Heart right ventricle (tissue), 16 donors: Measurements from ENCODE around the gene TBATA. TPM values are rescaled to one million over a fixed set of nuclear protein-coding genes. Genes with fewer than 3 reads are reported as not detected.

Source experiments
- ATAC-seq, 8 donors: fragments of 200-7000 bp; cut with Tn5 transposase; one replicate each; pipeline ENCODE4 v1.9.1; 2020; ENCODE audit warnings: mild to moderate bottlenecking in 8 of 8, moderate library complexity in 8 of 8, moderate number of reproducible peaks in 1 of 8
- DNase-seq, 2 donors: peaks; one replicate each; pipeline ENCODE4 v3.0.0-alpha.2; 2020
- H3K27ac ChIP-seq, 10 donors: fragments of 200-600 bp; sonication (generic) in 2 of 10; one replicate each; pipeline versions ENCODE4 v1.5.0 to v1.8.0; 2020 to 2022; ENCODE audit warnings: mild to moderate bottlenecking in 3 of 10
- H3K27me3 ChIP-seq, 7 donors: fragments of 200-600 bp; one replicate each; pipeline ENCODE4 v1.8.0; 2021 to 2022; ENCODE audit warnings: mild to moderate bottlenecking in 2 of 7
- H3K36me3 ChIP-seq, 9 donors: fragments of 200-600 bp; sonication (generic) in 1 of 9; one replicate each; pipeline versions ENCODE4 v1.5.0 to v1.8.0; 2020 to 2022; ENCODE audit warnings: mild to moderate bottlenecking in 2 of 9
- H3K4me1 ChIP-seq, 9 donors: fragments of 200-600 bp; sonication (generic) in 1 of 9; one replicate each; pipeline versions ENCODE4 v1.5.0 to v1.8.0; 2020 to 2022; ENCODE audit warnings: mild to moderate bottlenecking in 4 of 9
- H3K4me3 ChIP-seq, 10 donors: fragments of 200-600 bp; sonication (generic) in 2 of 10; one replicate each; pipeline versions ENCODE4 v1.5.0 to v1.8.0; 2020 to 2022; ENCODE audit warnings: mild to moderate bottlenecking in 7 of 10, moderate library complexity in 2 of 10
- H3K9me3 ChIP-seq, 11 donors: fragments of 200-600 bp in 10 of 11; sonication (generic) in 2 of 11; one replicate each; pipeline versions ENCODE4 v1.5.0 to v1.8.0; 2013 to 2022; ENCODE audit warnings: mild to moderate bottlenecking in 2 of 11, control low read depth in 1 of 11, moderate library complexity in 1 of 11
- WGBS, 2 donors: extraction: QIAGEN DNeasy Blood & Tissue Kit; methylation state at CpG; one replicate each; pipeline ENCODE4 v1.1.7; 2013; ENCODE audit warnings: inconsistent platforms in 1 of 2; 5-methylcytosine and 5-hydroxymethylcytosine counted together
- intact Hi-C, 10 donors: fragments of 100-400 bp; cut with DNase I; formaldehyde crosslinking; loops; one replicate each; pipeline versions ENCODE4 v1.11.1 to v1.14.2; 2022
- polyA plus RNA-seq, 2 donors: library from polyadenylated mRNA; stranded (reverse); fragments of 200-250 nt; gene quantifications; one replicate each; pipeline ENCODE4 v1.2.3, GENCODE V29; 2013
- total RNA-seq, 10 donors: library from RNA; stranded (reverse); fragmentation: NEBNext Ultra II Directional in 3 of 10; extraction: Animal tissue kit (Norgen Biotek cat#: 25700) in 3 of 10; gene quantifications; one replicate each; pipeline versions ENCODE4 v1.2.1 to v1.2.4, GENCODE V29; 2021 to 2023
- TF ChIP-seq, protein P1 (sequence below), 9 donors: fragments of 200-600 bp; sonication (generic) in 2 of 9; IDR thresholded peaks; one replicate each; pipeline versions ENCODE4 v1.5.0 to v1.8.0; 2021 to 2022; ENCODE audit warnings: antibody characterized with exemption in 9 of 9, mild to moderate bottlenecking in 5 of 9, moderate library complexity in 1 of 9
- donor health status: Arrhythmogenic right ventricular cardiomyopathy.
- donor health status: ischemic (EF 13 %, LVEDD 7.1; RV severe dilation, severe dysfunction).
- donor health status: healthy with polysubstance abuse.
- donor health status: DM: no; HTN: yes; CAD: no.
- donor health status: DM: no; HTN: no; CAD: no.
- donor health status: ischemic (EF 25% LVEDD 6.9; RV normal size, moderate dysfunction).
- donor health status: ischemic (EF 25% LVEDD 5.7; RV mildly dilated, moderate dysfunction).
- donor health status: healthy.
- donor health status: DM: yes; HTN: yes; CAD: no.
- donor health status: Ischemic cardiomyopathy.
- donor health status: ischemic (EF 35%, LVEDD 5.7; RV mildly dilated, moderate dysfunction).
- donor health status: nonischemic (EF 11% LVEDD 7.7; RV severe dilation, severe dysfunction).
- donor health status: DM: yes; HTN: yes; CAD: no.
- donor health status: PGD.
- donor health status: ischemic (EF 29% LVEDD 5.4; RV normal size, mild dysfunction).
- donor health status: nonischemic (EF 23%, LVEDD 6.1; RV moderate dilation, normal function).

Gene TBATA
- total and polyA plus RNA-seq, 12 donors, result not detected

DNA sequence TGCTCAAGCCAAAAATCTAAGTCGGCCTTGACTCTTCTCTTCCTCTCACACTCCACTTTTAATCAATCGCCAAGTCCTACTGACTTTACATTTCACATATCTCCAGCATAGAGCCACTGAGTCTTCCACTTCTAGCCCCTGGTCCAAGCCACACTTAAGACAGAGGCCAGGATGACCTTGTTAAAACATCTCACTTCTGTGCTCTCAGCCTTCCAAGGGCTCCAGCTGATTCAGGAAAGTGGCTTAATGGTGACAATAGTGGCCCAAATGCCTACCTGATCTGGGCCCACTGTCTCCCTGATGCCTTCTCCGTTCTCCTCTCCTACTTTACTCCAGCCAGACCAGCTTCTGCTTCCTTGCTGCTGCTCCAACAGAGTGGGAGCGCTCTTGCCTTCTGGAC is 4.4 kb downstream of the TBATA start:
- ATAC-seq (no peak), DNase-seq (no peak)
- Histone ChIP-seq H3K36me3 (no peaks in the 10 kb centered on the region), H3K4me1 (peaks cover 0 to 21% (median 8%) of the 10 kb centered on the region in 9 donors), H3K27ac (no peak overlapping the region), H3K4me3 (no peak overlapping the region), H3K9me3 (no peaks in the 10 kb centered on the region), H3K27me3 (peaks cover 0 to 5% (median 0%) of the 10 kb centered on the region in 7 donors)
- intact Hi-C loops, result no loop called here
- WGBS, 2 donors, result 97 to 98% methylated on average over 4 of the region's 4 CpGs
- TF ChIP-seq, protein P1, sequence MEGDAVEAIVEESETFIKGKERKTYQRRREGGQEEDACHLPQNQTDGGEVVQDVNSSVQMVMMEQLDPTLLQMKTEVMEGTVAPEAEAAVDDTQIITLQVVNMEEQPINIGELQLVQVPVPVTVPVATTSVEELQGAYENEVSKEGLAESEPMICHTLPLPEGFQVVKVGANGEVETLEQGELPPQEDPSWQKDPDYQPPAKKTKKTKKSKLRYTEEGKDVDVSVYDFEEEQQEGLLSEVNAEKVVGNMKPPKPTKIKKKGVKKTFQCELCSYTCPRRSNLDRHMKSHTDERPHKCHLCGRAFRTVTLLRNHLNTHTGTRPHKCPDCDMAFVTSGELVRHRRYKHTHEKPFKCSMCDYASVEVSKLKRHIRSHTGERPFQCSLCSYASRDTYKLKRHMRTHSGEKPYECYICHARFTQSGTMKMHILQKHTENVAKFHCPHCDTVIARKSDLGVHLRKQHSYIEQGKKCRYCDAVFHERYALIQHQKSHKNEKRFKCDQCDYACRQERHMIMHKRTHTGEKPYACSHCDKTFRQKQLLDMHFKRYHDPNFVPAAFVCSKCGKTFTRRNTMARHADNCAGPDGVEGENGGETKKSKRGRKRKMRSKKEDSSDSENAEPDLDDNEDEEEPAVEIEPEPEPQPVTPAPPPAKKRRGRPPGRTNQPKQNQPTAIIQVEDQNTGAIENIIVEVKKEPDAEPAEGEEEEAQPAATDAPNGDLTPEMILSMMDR (IDR thresholded peaks at IDR 0.05), result no peak

DNA sequence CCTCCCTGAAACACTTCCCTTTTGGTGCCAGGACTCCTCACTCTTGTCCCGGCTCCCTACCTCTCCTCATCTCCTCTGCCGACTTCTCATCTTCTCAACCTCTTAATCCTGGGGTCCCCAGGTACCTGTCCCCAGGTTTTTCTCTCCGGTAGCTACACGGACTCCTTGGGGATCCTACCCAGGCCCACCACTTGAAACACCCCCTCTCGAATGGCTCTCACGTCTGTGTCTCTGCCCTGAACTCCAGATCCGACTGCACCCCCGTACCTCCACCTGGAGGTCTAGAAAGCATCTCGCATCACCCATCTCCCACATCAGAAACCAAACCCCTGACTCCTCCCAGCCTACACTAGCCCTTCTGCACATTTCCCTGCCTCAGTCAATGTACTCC is 4.8 kb downstream of the TBATA start:
- TF ChIP-seq, protein P1 (IDR thresholded peaks at IDR 0.05), result no peak
- H3K9me3 ChIP-seq, result no peaks in the 10 kb centered on the region
- no peak overlapping the region for H3K4me3 ChIP-seq
- ATAC-seq, result no peak
- no peak overlapping the region for H3K27ac ChIP-seq
- no peak for DNase-seq
- 94 to 96% methylated on average over 9 of the region's 9 CpGs for WGBS, 2 donors
- intact Hi-C loops, result no loop called here
- H3K27me3 ChIP-seq, result peaks cover 0 to 5% (median 0%) of the 10 kb centered on the region in 7 donors
- peaks cover 0 to 21% (median 8%) of the 10 kb centered on the region in 9 donors for H3K4me1 ChIP-seq
- H3K36me3 ChIP-seq, result no peaks in the 10 kb centered on the region

DNA sequence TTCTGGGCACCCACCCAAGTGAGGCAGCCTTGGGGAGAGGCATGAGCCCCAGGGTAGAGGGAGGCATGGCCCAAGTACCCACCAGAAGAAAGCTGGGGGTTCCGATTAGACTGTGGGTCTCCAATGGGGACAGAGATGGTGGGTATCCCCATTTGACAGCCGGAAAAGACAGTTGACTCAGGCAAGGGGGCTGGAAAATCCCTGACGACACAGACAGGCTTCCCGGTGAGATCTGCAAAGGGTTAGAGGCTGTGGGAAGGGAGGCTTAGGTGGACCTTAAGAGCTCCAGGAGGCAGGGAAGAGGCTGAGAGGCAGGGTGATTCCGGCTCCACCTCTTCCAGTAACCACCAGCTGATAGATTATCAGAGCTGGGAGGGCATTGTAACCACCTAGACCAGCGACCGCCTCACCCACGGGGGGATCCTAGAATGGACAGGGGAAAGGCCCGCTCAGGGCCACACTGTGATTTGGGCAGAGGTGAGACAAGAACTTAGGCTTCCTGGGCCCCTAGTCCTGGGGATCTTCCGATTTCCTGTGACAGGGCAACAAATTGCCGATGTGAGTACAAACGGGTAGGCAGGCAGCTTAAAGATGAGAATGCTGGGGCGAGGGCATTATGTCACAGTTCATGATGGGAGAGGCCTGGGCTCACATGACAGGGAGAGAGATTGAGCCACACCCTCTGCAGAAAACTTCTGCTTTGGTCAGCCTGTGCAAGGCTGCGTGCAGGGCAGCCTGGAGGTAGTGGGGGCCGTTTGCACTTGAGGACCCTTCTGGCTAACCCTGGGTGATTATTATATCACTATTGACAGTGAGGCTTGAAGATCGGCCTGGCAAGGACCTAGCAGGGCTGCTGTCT is 5.4 kb downstream of the TBATA start:
- H3K9me3 ChIP-seq, result no peaks in the 10 kb centered on the region

DNA sequence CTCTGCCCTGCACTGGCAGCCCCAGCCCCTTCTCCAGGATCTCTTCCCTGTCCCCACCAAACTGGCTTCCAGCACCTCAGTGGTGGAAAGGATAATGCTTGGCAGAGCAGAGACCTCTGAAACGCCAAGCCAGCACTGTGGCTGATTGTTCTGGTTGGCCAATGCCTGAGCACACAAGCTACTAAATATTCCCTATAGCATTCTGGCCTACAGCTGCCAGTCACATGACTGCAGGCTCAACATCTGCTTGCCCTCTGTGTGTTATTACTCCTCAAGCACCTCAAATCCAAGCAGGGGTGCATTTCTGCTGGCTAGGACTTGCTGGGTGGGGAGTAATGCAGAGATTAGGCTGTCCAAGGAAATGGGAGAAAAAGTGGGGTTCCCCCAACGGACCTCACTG is 6.1 kb downstream of the TBATA start:
- intact Hi-C loops, result no loop called here
- H3K36me3 ChIP-seq, result no peaks in the 10 kb centered on the region
- TF ChIP-seq, protein P1 (IDR thresholded peaks at IDR 0.05), result no peak
- no peak overlapping the region for H3K27ac ChIP-seq
- peaks cover 0 to 5% (median 0%) of the 10 kb centered on the region in 7 donors for H3K27me3 ChIP-seq
- H3K9me3 ChIP-seq, result no peaks in the 10 kb centered on the region
- no peak overlapping the region for H3K4me3 ChIP-seq
- 61 to 65% methylated on average over 2 of the region's 2 CpGs for WGBS, 2 donors
- peak in 1 of 8 donors; percentile 34 for ATAC-seq
- H3K4me1 ChIP-seq, result peaks cover 0 to 21% (median 8%) of the 10 kb centered on the region in 9 donors
- DNase-seq, result no peak

More for the DNA sequence above, 5.4 kb downstream of the TBATA start:
- intact Hi-C loops, result no loop called here
- Histone ChIP-seq H3K27ac (no peak overlapping the region), H3K36me3 (no peaks in the 10 kb centered on the region), H3K27me3 (peaks cover 0 to 5% (median 0%) of the 10 kb centered on the region in 7 donors), H3K4me3 (no peak overlapping the region), H3K4me1 (peaks cover 0 to 21% (median 8%) of the 10 kb centered on the region in 9 donors)
- 81 to 86% methylated on average over 16 of the region's 16 CpGs for WGBS, 2 donors
- peak in 3 of 8 donors; percentile 33 to 37 (median 35) for ATAC-seq
- TF ChIP-seq, protein P1 (IDR thresholded peaks at IDR 0.05), result no peak
- no peak for DNase-seq
